GM12873 (cell line): Measurements from ENCODE around the gene ZFY.

Experiments
- TF ChIP-seq, protein P1 (sequence below): IDR thresholded peaks from 2 replicates; pipeline ENCODE4 v1.5.1; 2012; ENCODE audit warnings: low read depth, mild to moderate bottlenecking, moderate library complexity, low read length, control low read depth; ENCODE audit not compliant: insufficient read depth; ENCODE audit errors: missing control alignments

ZFY gene

GRCh38 chrY:2952912-2953311 lies 17.7 kb downstream of the ZFY start:
- TF ChIP-seq, protein P1, sequence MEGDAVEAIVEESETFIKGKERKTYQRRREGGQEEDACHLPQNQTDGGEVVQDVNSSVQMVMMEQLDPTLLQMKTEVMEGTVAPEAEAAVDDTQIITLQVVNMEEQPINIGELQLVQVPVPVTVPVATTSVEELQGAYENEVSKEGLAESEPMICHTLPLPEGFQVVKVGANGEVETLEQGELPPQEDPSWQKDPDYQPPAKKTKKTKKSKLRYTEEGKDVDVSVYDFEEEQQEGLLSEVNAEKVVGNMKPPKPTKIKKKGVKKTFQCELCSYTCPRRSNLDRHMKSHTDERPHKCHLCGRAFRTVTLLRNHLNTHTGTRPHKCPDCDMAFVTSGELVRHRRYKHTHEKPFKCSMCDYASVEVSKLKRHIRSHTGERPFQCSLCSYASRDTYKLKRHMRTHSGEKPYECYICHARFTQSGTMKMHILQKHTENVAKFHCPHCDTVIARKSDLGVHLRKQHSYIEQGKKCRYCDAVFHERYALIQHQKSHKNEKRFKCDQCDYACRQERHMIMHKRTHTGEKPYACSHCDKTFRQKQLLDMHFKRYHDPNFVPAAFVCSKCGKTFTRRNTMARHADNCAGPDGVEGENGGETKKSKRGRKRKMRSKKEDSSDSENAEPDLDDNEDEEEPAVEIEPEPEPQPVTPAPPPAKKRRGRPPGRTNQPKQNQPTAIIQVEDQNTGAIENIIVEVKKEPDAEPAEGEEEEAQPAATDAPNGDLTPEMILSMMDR = no peak

- TF ChIP-seq, protein P1 = no peak
Observed at GRCh38 chrY:2954735-2955134, 19.6 kb downstream of the ZFY start.

DNA sequence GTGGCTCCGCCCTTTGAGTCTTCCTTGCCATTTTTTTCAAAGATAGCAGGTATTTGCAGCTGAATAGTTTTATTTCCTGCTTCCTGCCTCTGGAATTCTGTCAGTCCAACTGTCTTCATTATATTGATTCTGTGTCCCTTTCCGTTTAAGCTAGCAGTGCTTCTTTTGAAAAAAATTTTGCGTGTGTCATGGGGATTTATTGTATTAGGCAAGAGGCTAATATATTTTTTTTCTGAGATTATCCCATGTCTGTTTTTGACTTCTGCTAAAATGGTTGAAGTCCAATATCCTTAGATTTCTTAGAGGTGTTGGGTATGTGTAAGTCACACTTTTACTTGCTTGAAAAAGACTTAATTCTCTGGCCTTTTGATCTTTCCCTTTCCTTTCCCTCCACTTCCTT lies 20.4 kb downstream of the ZFY start:
- TF ChIP-seq, protein P1 = no peak

DNA sequence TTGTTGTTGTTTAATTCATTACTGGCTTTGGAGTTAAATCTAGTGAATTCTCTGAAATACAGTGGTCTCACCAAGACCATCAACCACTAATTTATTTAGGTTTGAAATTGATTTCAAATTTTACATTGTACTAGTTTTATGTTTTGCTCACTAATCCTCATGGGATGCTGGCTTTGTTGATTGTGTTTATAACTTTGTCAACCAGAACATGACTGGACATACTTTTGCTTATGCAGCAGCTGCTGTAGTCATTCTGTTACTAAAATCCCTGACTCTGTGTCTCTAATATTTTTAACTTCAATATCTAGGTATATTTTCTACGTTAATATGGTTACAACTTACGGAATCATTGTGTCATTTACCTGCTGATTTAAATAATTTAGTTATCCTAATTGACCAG lies 26.9 kb downstream of the ZFY start:
- TF ChIP-seq, protein P1 = no peak

DNA sequence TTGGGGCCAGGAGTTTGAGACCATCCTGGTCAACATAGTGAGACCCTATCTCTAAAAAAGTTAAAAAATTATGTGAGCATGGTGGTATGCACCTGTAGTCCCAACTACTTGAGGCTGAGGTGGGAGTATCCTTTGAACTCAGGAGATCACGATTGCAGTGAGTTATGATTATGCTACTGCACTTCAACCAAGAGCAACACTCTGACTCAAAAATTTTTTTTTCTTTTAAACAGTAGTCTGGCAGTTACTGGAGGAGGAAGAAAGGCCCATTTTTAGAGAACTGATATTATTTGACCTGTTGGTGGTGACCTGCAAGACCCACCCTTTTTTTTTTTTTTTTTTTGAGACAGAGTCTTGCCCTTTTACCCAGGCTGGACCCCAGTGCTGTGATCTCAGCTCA lies 29.6 kb downstream of the ZFY start:
- TF ChIP-seq, protein P1 = no peak

GRCh38 chrY:2965629-2966028 lies 30.4 kb downstream of the ZFY start:
- TF ChIP-seq, protein P1 = no peak

- TF ChIP-seq, protein P1 = no peak
Observed at GRCh38 chrY:2969561-2969960, 34.4 kb downstream of the ZFY start.
